Endothelial cell of umbilical vein (primary cell): ENCODE results near the gene UBE2E1. TPM values are rescaled to one million over a fixed set of nuclear protein-coding genes. Genes with fewer than 3 reads are reported as not detected.

ENCODE experiments used
- BruUV-seq: library from RNA; stranded (reverse); fragments of 400-500 nt; replicated peaks from 2 replicates; lab custom pipeline; 2021; lab: Mats Ljungman, UMichigan
- CTCF ChIA-PET: fragments of 300-600, 350-600 bp; sonication (Branson Sonifier 250); formaldehyde crosslinking; loops from one replicate; lab custom pipeline; 2021; ENCODE audit warnings: antibody characterized with exemption, inconsistent platforms; lab: Charles Lee
- POLR2A ChIA-PET: fragments of 300-600, 350-600 bp; sonication (Branson Sonifier 250); formaldehyde crosslinking; loops from one replicate; lab custom pipeline; 2021; ENCODE audit warnings: antibody characterized with exemption, inconsistent platforms; lab: Charles Lee
- DNase-seq: peaks from one replicate; pipeline ENCODE4 v3.0.0-alpha.2; 2011; ENCODE audit warnings: low read depth, low spot score
- FAIRE-seq: peaks from 2 replicates; lab custom pipeline; 2011; peaks lifted over from hg19 to GRCh38; lab: Jason Lieb, UNC
- H2AFZ ChIP-seq: 2 replicates; pipeline ENCODE4 v1.6.0; 2012; ENCODE audit warnings: low read depth, low read length, control low read depth, inconsistent platforms
- H3K27ac ChIP-seq: 2 replicates; pipeline ENCODE4 v1.5.1; 2011; ENCODE audit warnings: low read depth, mild to moderate bottlenecking, control low read depth, low read length, moderate library complexity; ENCODE audit not compliant: insufficient read depth
- H3K27me3 ChIP-seq, 2 experiments: 2 replicates each; pipeline versions ENCODE4 v1.6.0 to v1.6.1; 2011; ENCODE audit warnings: low read length in 2 of 2, mixed read lengths in 1 of 2; ENCODE audit not compliant: control insufficient read depth in 2 of 2, insufficient read depth in 2 of 2
- H3K36me3 ChIP-seq, 2 experiments: 2 replicates in 1 of 2; 3 replicates in 1 of 2; pipeline ENCODE4 v1.5.1; 2011; ENCODE audit warnings: low read length in 2 of 2, mild to moderate bottlenecking in 1 of 2, moderate library complexity in 1 of 2; ENCODE audit not compliant: control insufficient read depth in 2 of 2, insufficient read depth in 2 of 2; ENCODE audit errors: extremely low read depth in 1 of 2
- H3K4me1 ChIP-seq: 3 replicates; pipeline ENCODE4 v1.5.1; 2011; ENCODE audit warnings: mild to moderate bottlenecking, low read length; ENCODE audit not compliant: control insufficient read depth, insufficient read depth; ENCODE audit errors: extremely low read depth
- H3K4me2 ChIP-seq: 2 replicates; pipeline ENCODE4 v1.6.1; 2011; ENCODE audit warnings: low read length, control low read depth, mixed read lengths; ENCODE audit not compliant: insufficient read depth
- H3K4me3 ChIP-seq, 3 experiments: fragments of 200-600 bp in 1 of 3; sonication (generic), shearing (Covaris generic) in 1 of 3; replicated peaks in 1 of 3; 2 replicates each; pipeline ENCODE4 v1.5.1; 2011 to 2016; ENCODE audit warnings: control low read depth in 3 of 3, low read length in 3 of 3, mild to moderate bottlenecking in 2 of 3, inconsistent platforms in 1 of 3, low read depth in 1 of 3, moderate library complexity in 1 of 3; ENCODE audit not compliant: insufficient read depth in 1 of 3
- H3K79me2 ChIP-seq: 2 replicates; pipeline ENCODE4 v1.6.0; 2012; ENCODE audit warnings: low read length, inconsistent platforms; ENCODE audit not compliant: control insufficient read depth, insufficient read depth
- H3K9ac ChIP-seq: replicated peaks from 2 replicates; pipeline ENCODE3; 2011; ENCODE audit warnings: low read length, control low read depth; ENCODE audit not compliant: insufficient read depth; ENCODE audit errors: extremely low read depth
- H3K9me1 ChIP-seq: replicated peaks from 3 replicates; pipeline ENCODE4 v1.6.0; 2011; ENCODE audit warnings: mild to moderate bottlenecking, low read length; ENCODE audit not compliant: control insufficient read depth, insufficient read depth; ENCODE audit errors: extremely low read depth
- H3K9me3 ChIP-seq: replicated peaks from 2 replicates; pipeline ENCODE4 v1.5.1; 2012; ENCODE audit warnings: low read length, inconsistent platforms; ENCODE audit not compliant: control insufficient read depth, insufficient read depth
- H4K20me1 ChIP-seq: replicated peaks from 2 replicates; pipeline ENCODE3; 2011; ENCODE audit warnings: mild to moderate bottlenecking, low read length; ENCODE audit not compliant: control insufficient read depth, insufficient read depth; ENCODE audit errors: extremely low read depth
- CTCF ChIP-seq, 2 donors: IDR thresholded peaks; 1 replicate in 1 of 2; 2 replicates in 1 of 2; pipeline ENCODE4 v1.5.1; 2011; ENCODE audit warnings: low read length in 2 of 2, mild to moderate bottlenecking in 2 of 2, moderate library complexity in 2 of 2, control low read depth in 1 of 2, inconsistent platforms in 1 of 2, low read depth in 1 of 2; ENCODE audit not compliant: insufficient read depth in 1 of 2; ENCODE audit errors: extremely low read depth in 1 of 2
- EZH2 ChIP-seq: IDR thresholded peaks from 2 replicates; pipeline ENCODE4 v1.6.1; 2012; ENCODE audit warnings: borderline replicate concordance, low read depth, mild to moderate bottlenecking, moderate library complexity, low read length, inconsistent platforms; ENCODE audit not compliant: severe bottlenecking
- FOS ChIP-seq: IDR thresholded peaks from 2 replicates; pipeline ENCODE4 v1.6.1; 2011; ENCODE audit warnings: mild to moderate bottlenecking, low read length, moderate library complexity, borderline replicate concordance; ENCODE audit not compliant: insufficient read depth
- GATA2 ChIP-seq: IDR thresholded peaks from 2 replicates; pipeline ENCODE4 v1.7.0; 2011; ENCODE audit warnings: low read depth, mild to moderate bottlenecking, moderate library complexity, mixed read lengths, low read length; ENCODE audit not compliant: insufficient read length, insufficient read depth
- JUN ChIP-seq: IDR thresholded peaks from 2 replicates; pipeline ENCODE4 v1.6.1; 2011; ENCODE audit warnings: borderline replicate concordance, low read depth; ENCODE audit not compliant: insufficient read length, insufficient read depth
- MYC ChIP-seq: IDR thresholded peaks from one replicate; pipeline ENCODE4 v1.6.1; 2011; ENCODE audit warnings: mild to moderate bottlenecking, low read depth, low read length
- POLR2A ChIP-seq: IDR thresholded peaks from 2 replicates; pipeline ENCODE4 v1.6.1; 2012; ENCODE audit warnings: low read depth, mild to moderate bottlenecking, control low read depth, low read length
- POLR2AphosphoS5 ChIP-seq: IDR thresholded peaks from 2 replicates; pipeline ENCODE4 v1.6.1; 2012; ENCODE audit warnings: low read depth, mild to moderate bottlenecking, control low read depth, low read length, moderate library complexity; ENCODE audit not compliant: insufficient read depth
- dilution Hi-C: fragments of 300-500 bp; cut with MboI; formaldehyde crosslinking; loops from one replicate; pipeline ENCODE4 v1.15.0; 2019; ENCODE audit warnings: low sequenced_read_pairs; ENCODE audit not compliant: extremely low pct_ligation_motif_present
- intact Hi-C: fragments of 100-400 bp; cut with micrococcal nuclease; formaldehyde crosslinking; loops from one replicate; pipeline ENCODE4 v1.10.0; 2022
- polyA plus RNA-seq, 4 experiments: library from polyadenylated mRNA; depleted of rRNA in 3 of 4; stranded (reverse) in 3 of 4; unstranded in 1 of 4; fragments of >200 nt; gene quantifications; 2 replicates each; pipeline versions ENCODE4 v1.2.1 to v1.2.3, GENCODE V29; 2011 to 2012; ENCODE audit warnings: missing spikeins in 1 of 4
- total RNA-seq: library from RNA; stranded (reverse); gene quantifications from 2 replicates; pipeline ENCODE4 v1.2.3, GENCODE V29; 2021
- TF ChIP-seq, protein P1 (sequence below): IDR thresholded peaks from 2 replicates; pipeline ENCODE4 v1.6.1; 2011; ENCODE audit not compliant: insufficient read depth, insufficient read length

UBE2E1 gene
- total and polyA plus RNA-seq, 2 donors (not counting 3 experiments of a cell fraction or from before 2014, with no cell fraction given): 72.7 to 114 TPM

GRCh38 chr3:23837286-23837685 is 31.5 kb downstream of the UBE2E1 start:
- Histone ChIP-seq H3K4me3 (no peak overlapping the region), H3K27me3 (no peaks in the 10 kb centered on the region), H3K79me2 (peaks cover 63% of the 10 kb centered on the region), H3K4me2 (no peak overlapping the region), H4K20me1 (peaks cover 7% of the 10 kb centered on the region), H3K36me3 (no peaks in the 10 kb centered on the region), H2AFZ (no peak overlapping the region), H3K9ac (no peak overlapping the region), H3K9me3 (no peaks in the 10 kb centered on the region), H3K27ac (no peak overlapping the region), H3K4me1 (no peaks in the 10 kb centered on the region), H3K9me1 (no peaks in the 10 kb centered on the region)
- BruUV-seq: no TSS peak
- CTCF ChIA-PET: interaction anchor here (1.2 to 4.2 kb wide), 7 partner anchors 9 to 76 kb away, joined by 3 to 49 read pairs (median 7); no protein-coding TSS in a partner anchor
- POLR2A ChIA-PET: no interaction called here
- dilution Hi-C loops (no loop called here), intact Hi-C loops (no loop called here)
- FAIRE-seq (no peak), DNase-seq (no peak)
- TF ChIP-seq GATA2 (no peak), POLR2A (no peak), FOS (no peak), EZH2 (no peak), JUN (no peak), MYC (no peak), POLR2AphosphoS5 (no peak), CTCF (IDR thresholded peaks at IDR 0.05; ENCODE audit: extremely low read depth in 1 of 2, insufficient read depth in 1 of 2, low read depth in 1 of 2, low read length in 2 of 2) (no peak)
- TF ChIP-seq, protein P1, sequence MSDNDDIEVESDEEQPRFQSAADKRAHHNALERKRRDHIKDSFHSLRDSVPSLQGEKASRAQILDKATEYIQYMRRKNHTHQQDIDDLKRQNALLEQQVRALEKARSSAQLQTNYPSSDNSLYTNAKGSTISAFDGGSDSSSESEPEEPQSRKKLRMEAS: no peak
